NCI-H187 treated with DMSO at 0.1 percent for 48 hours (cell line): ENCODE results near the gene SAMD3.
"Not testable (repeated sequence)": the region's sequence is repeated elsewhere in the genome, so short reads cannot be mapped to it uniquely, and the experiment has no call there.

Experiments
- DNase-seq: peaks from one replicate; lab custom pipeline; 2025; lab: John Stamatoyannopoulos, UW

Gene SAMD3

DNA sequence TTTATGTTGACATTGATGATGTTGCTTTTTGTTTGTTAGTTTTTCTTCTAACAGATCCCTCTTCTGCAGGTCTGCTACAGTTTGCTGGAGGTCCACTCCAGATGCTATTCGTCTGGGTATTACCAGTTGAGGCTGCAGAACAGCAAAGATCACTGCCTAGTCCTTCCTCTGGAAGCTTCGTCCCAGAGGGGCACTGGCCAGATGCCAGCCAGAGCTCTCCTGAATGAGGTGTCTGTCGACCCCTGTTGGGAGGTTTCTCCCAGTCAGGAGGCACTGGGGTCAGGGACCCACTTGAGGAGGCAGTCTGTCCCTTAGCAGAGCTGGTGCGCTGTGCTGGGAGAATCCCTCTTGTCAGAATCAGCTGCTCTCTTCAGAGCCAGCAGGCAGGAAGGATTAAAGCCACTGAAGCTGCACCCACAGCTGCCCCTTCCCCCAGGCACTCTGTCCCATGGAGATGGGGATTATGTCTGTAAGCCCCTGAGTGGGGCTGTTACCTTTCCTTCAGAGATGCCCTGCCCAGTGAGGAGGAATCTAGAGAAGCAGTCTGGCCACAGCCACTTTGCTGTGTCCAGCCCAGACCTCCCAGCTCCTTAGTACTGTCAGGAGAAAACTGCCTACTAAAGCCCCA is 49.3 kb downstream of the SAMD3 start:
- not testable (repeated sequence) for DNase-seq

DNA sequence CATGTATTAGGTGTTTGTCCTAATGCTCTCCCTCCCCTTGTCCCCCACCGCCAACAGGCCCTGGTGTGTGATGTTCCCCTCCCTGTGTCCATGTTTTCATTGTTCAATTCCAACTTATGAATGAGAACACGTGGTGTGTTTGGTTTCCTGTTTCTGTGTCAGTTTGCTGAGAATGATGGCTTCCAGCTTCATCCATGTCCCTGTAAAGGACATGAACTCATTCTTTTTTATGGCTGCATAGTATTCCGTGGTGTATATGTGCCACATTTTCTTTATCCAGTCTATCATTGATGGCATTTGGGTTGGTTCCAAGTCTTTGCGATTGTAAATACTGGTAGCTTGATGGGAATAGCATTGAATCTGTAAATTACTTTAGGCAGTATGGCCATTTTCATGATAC is 52.6 kb downstream of the SAMD3 start:
- not testable (repeated sequence) for DNase-seq

DNA sequence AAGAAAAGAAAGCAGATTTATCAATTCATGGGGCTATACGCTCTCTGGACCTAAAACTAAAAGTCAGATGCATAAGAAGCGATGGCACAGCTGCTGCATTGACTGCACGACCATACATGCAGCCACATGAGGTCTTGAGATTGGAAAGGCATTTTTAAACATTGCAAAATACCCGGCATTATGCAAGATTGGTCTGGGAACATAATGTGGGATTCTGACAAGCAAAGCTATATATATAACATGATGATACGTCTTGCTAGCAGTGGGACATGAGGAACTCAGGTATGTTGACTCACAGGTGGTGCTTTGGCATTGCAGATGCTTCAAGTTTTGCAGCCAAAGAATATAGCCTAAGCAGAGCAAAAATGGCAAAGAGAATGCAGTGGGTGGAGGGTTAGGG is 55.1 kb downstream of the SAMD3 start:
- no peak for DNase-seq

DNA sequence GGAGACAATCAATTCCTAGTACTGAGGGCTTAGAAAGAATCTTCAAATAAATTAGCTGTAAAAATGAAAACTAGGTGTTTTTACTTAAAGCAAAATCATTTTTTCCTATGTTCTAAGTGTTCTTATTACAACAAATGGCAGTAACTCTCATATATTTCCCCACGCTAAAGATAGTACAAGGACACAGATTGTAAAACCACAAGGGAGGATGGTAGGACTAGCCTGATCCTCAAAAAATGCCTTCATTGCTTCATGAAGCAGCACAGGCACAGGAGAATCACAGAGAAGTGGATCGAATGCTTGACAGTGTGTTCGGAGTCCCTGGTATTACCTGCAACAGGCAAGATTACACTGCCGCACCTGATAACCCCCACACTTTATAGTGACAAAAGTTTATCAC is 58.5 kb downstream of the SAMD3 start:
- DNase-seq = no peak

DNA sequence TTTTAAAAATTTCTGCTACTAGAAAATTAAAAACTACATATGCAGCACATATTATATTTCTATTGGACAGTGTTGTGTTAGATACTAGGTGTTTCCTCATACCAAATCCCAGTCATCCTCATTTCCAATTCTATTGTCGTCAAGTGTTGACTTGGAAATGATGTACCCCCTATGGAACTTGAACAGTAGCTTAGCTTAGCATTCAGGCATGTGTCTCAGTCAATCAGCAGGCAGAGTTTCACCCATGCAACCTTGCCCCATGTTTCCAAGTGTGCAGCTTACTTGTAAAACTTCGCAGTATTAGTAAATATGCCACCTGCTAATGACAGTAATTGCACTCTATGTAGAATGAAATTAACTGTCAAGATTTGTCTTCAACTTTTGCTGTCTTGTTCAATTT is 59.5 kb downstream of the SAMD3 start:
- no peak for DNase-seq

GRCh38 chr6:130162421-130162820 is 60.3 kb downstream of the SAMD3 start:
- no peak for DNase-seq

DNA sequence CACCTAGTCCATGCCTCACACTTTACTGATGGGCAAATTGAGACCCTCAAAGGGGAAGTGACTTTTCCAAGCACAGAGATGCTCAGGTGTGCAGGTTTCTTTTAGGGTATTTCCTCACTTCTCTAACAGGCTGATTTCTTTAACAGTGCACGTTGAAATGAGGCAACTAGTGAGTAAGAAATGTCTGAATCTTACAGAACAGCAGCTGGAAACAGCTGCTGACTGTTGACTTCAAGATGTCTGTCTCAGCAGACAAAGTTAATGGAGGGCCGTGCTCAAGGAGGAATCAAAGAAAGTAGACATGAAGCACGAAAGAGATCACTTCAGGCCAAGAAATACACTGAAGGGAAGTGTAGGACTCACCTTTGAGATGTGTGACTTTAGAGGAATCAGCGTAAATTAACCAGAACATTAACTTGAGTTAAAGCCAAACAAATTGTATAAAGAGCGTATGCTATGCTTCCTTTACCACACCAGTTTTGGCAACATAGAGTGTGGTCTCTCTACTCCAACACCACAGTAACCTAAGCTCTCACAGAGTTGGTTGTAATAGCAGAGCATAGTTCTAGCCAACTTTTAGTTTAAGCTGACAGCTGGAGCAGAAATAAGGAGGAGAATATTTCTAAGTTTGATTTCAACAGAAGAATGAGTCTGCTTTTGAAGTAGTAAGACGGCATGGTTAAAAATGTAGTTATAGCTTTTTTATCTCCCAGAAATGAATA is 60.9 kb downstream of the SAMD3 start:
- no peak for DNase-seq

- no peak for DNase-seq
These were observed 62.8 kb downstream of the SAMD3 start for GRCh38 chr6:130159956-130160355.

DNA sequence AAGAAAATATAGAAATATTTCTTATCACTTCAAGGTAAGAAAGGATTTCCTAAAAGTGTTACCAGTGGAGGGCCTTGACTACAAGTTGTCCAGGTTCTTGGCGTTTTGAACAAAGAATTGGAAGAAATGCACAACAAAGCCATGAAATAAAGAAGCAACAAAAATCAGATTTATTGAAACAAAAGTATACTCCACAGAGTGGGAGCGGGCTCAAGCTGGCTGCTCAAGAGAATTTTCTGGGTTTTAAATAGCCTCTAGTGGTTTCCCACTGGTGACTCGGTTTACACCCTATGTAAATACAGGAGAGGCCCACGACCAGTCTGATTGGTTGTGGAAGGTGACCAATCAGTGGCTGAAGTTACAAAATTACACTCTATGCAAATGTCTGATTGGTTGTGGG is 64.2 kb downstream of the SAMD3 start:
- no peak for DNase-seq

DNA sequence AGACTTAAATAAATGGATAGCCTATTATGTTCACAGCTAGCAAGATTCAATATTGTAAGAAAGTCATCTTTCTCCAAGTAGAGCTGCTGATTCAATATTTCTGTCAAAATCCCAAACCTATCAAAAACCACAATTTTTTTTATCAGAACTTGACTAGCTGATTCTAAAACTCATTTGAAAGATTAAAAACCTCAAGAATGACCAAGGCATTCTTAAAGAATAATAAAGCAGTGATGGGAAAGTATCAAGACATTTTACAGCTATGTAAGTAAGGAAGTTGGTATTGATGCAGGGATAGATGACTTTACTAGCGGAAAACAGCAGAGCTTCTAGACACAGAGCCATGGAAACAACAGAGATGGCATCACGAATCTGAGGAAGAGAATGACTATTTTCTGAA is 64.7 kb downstream of the SAMD3 start:
- DNase-seq = no peak

- no peak for DNase-seq
These were observed 65.8 kb downstream of the SAMD3 start for GRCh38 chr6:130156908-130157307.

- DNase-seq = no peak
These were observed 69.7 kb downstream of the SAMD3 start for GRCh38 chr6:130152908-130153510.

- no peak for DNase-seq
These were observed 71.8 kb downstream of the SAMD3 start for GRCh38 chr6:130150906-130151305.

GRCh38 chr6:130149016-130149415 is 73.7 kb downstream of the SAMD3 start:
- not testable (repeated sequence) for DNase-seq

DNA sequence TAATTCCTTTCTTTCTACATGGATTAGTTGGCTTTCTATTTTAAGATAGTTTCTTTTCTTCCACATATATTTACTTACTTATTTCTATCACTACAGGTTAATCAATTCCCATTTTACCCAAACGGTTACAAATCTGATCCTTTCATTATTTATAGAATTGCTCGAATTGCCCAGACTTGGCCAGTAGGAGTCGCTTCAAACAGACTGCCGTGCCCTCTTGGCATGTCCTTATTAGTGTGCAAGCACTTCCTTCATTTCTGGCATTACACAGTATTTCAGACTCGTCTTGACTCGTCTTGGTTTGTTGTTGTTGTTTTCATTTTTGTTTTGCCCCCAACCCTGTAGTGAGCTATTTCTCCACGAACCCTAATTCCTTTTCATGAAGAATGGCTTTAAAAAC is 74.6 kb downstream of the SAMD3 start:
- no peak for DNase-seq

DNA sequence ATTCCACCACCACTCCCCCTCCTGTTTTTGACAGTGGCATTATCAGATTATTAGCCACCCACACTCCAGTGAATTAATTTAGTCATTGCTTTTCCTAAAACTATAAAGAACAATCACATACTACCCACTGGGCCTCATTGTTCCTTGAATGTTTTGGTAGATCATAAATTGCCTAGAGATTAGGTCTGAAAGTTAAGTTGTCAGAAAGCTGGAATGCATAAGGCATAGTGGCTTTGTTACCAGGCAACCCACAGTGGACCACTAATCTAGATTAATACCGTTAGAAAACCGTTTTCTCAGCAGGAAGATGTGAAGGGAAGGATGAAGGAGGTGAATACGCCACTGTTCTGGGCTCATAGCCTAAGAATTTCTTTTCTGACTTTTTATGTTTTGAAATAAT is 75.6 kb downstream of the SAMD3 start:
- no peak for DNase-seq

DNA sequence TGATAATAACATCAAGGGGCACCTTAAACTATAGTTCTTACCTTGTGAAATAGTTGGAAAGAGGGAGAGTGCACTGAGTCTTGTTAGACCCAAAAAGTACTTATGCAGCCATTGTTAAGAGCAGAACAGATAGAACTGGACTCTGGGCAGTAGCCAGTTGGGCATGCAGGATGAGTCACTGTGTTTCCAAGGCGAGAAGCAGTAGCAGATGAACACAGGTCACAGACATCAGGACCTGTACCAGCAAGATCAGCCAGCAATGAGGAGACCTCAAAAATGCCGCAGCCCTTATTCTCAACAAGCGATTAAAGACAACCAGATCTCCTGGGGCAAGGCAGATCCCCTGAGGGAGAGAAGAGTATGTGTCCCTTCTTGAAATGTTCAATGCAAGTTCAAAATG is 79.0 kb downstream of the SAMD3 start:
- DNase-seq = no peak

- no peak for DNase-seq
These were observed 82.7 kb downstream of the SAMD3 start for GRCh38 chr6:130140084-130140483.

DNA sequence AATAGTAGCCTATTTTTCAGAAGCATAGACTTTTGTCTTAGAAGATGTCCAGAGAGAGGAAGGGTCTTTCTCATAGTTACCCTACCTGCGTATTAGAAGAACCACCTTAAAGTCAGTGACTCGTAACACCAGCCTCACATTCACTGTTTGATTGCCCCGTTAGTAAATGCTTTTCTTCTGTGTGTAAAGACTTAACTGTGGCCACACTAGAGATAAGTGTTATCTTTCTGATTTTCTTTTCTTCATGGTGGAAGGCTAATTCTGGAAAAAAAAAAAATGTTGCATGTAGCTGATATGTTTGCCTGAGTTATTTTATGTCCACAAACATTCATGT is 83.9 kb downstream of the SAMD3 start:
- DNase-seq = no peak

GRCh38 chr6:130138116-130138908 is 84.4 kb downstream of the SAMD3 start:
- no peak for DNase-seq

GRCh38 chr6:130136798-130137197 is 86.0 kb downstream of the SAMD3 start:
- DNase-seq = no peak

GRCh38 chr6:130134582-130134981 is 88.2 kb downstream of the SAMD3 start:
- no peak for DNase-seq

- DNase-seq = no peak
These were observed 90.5 kb downstream of the SAMD3 start for GRCh38 chr6:130132286-130132701.
